ENCODE results near the gene DMRT3. TPM values are rescaled to one million over a fixed set of nuclear protein-coding genes. Genes with fewer than 3 reads are reported as not detected.

Gene DMRT3
- total and polyA plus RNA-seq, 2 donors from 2014 or later, result not detected

GRCh38 chr9:994005-994404, 17.6 kb downstream of the DMRT3 start:
- intact Hi-C loops (cut with DNase I), result no loop called here
- H3K4me1 ChIP-seq (ENCODE audit: control insufficient read depth in 2 of 3, insufficient read depth in 2 of 3, low read depth in 1 of 3, low read length in 3 of 3), result no peaks in the 10 kb centered on the region

GRCh38 chr9:995192-995591, 18.7 kb downstream of the DMRT3 start:
- DNase-seq (no peak), FAIRE-seq (no peak)
- intact Hi-C loops (cut with DNase I), result no loop called here
- H3K27me3 ChIP-seq (ENCODE audit: control insufficient read depth, insufficient read depth, low read length), result no peaks in the 10 kb centered on the region
- no peaks in the 10 kb centered on the region for H3K4me1 ChIP-seq (ENCODE audit: control insufficient read depth in 2 of 3, insufficient read depth in 2 of 3, low read depth in 1 of 3, low read length in 3 of 3)
- no peak overlapping the region for H3K4me3 ChIP-seq (ENCODE audit: low read length in 3 of 3)
- no peak for TF ChIP-seq CTCF (IDR thresholded peaks at IDR 0.05; ENCODE audit: borderline replicate concordance, extremely low read depth, insufficient read depth)
- H3K27ac ChIP-seq (ENCODE audit: low read depth in 2 of 2, low read length in 2 of 2), result no peak overlapping the region
- H3K36me3 ChIP-seq (ENCODE audit: control insufficient read depth in 2 of 3, insufficient read depth in 3 of 3, low read length in 3 of 3), result no peaks in the 10 kb centered on the region
- no peak overlapping the region for H3K9ac ChIP-seq (ENCODE audit: low read length in 3 of 3)
- H3K9me3 ChIP-seq (ENCODE audit: control insufficient read depth in 2 of 3, insufficient read depth in 1 of 3, low read length in 3 of 3), result no peaks in the 10 kb centered on the region

More at GRCh38 chr9:994005-994404, 17.6 kb downstream of the DMRT3 start:
- H3K9ac ChIP-seq (ENCODE audit: low read length in 3 of 3), result no peak overlapping the region
- no peaks in the 10 kb centered on the region for H3K9me3 ChIP-seq (ENCODE audit: control insufficient read depth in 2 of 3, insufficient read depth in 1 of 3, low read length in 3 of 3)
- no peak overlapping the region for H3K27ac ChIP-seq (ENCODE audit: low read depth in 2 of 2, low read length in 2 of 2)
- no peaks in the 10 kb centered on the region for H3K36me3 ChIP-seq (ENCODE audit: control insufficient read depth in 2 of 3, insufficient read depth in 3 of 3, low read length in 3 of 3)
- TF ChIP-seq CTCF (IDR thresholded peaks at IDR 0.05; ENCODE audit: borderline replicate concordance, extremely low read depth, insufficient read depth), result no peak
- FAIRE-seq (no peak), DNase-seq (no peak)
- no peak overlapping the region for H3K4me3 ChIP-seq (ENCODE audit: low read length in 3 of 3)
- no peaks in the 10 kb centered on the region for H3K27me3 ChIP-seq (ENCODE audit: control insufficient read depth, insufficient read depth, low read length)

- no peaks in the 10 kb centered on the region for H3K27me3 ChIP-seq (ENCODE audit: control insufficient read depth, insufficient read depth, low read length)
- H3K27ac ChIP-seq (ENCODE audit: low read depth in 2 of 2, low read length in 2 of 2), result no peak overlapping the region
- no peaks in the 10 kb centered on the region for H3K36me3 ChIP-seq (ENCODE audit: control insufficient read depth in 2 of 3, insufficient read depth in 3 of 3, low read length in 3 of 3)
- no peak overlapping the region for H3K9ac ChIP-seq (ENCODE audit: low read length in 3 of 3)
- DNase-seq (peak in 3 of 5 donors; percentile 11 to 68 (median 66)), FAIRE-seq (no peak)
- H3K9me3 ChIP-seq (ENCODE audit: control insufficient read depth in 2 of 3, insufficient read depth in 1 of 3, low read length in 3 of 3), result no peaks in the 10 kb centered on the region
- intact Hi-C loops (cut with DNase I), result no loop called here
- H3K4me1 ChIP-seq (ENCODE audit: control insufficient read depth in 2 of 3, insufficient read depth in 2 of 3, low read depth in 1 of 3, low read length in 3 of 3), result no peaks in the 10 kb centered on the region
- no peak overlapping the region for H3K4me3 ChIP-seq (ENCODE audit: low read length in 3 of 3)
- TF ChIP-seq CTCF (IDR thresholded peaks at IDR 0.05; ENCODE audit: borderline replicate concordance, extremely low read depth, insufficient read depth), result no peak
Observed at GRCh38 chr9:995781-996180, 19.3 kb downstream of the DMRT3 start.

All from kidney (tissue), 14 donors.